Fibroblast of pulmonary artery (primary cell): ENCODE measurements around the gene GADD45A.

Source experiments
- DNase-seq: peaks from one replicate; pipeline ENCODE4 v3.0.0-alpha.2; 2010; ENCODE audit warnings: low read depth
- H3K4me3 ChIP-seq: replicated peaks from 2 replicates; pipeline ENCODE4 v1.5.1; 2011; ENCODE audit warnings: low read depth, mild to moderate bottlenecking, control low read depth, low read length, moderate library complexity
- TF ChIP-seq, protein P1 (sequence below): IDR thresholded peaks from 2 replicates; pipeline ENCODE4 v1.5.1; 2011; ENCODE audit warnings: mild to moderate bottlenecking, control low read depth, low read length, inconsistent platforms; ENCODE audit errors: missing control alignments

The GADD45A gene

GRCh38 chr1:67687649-67688048 lies 2.6 kb downstream of the GADD45A start:
- H3K4me3 ChIP-seq = peak overlapping the region; percentile 95
- peak; percentile 87 for DNase-seq
- TF ChIP-seq, protein P1, sequence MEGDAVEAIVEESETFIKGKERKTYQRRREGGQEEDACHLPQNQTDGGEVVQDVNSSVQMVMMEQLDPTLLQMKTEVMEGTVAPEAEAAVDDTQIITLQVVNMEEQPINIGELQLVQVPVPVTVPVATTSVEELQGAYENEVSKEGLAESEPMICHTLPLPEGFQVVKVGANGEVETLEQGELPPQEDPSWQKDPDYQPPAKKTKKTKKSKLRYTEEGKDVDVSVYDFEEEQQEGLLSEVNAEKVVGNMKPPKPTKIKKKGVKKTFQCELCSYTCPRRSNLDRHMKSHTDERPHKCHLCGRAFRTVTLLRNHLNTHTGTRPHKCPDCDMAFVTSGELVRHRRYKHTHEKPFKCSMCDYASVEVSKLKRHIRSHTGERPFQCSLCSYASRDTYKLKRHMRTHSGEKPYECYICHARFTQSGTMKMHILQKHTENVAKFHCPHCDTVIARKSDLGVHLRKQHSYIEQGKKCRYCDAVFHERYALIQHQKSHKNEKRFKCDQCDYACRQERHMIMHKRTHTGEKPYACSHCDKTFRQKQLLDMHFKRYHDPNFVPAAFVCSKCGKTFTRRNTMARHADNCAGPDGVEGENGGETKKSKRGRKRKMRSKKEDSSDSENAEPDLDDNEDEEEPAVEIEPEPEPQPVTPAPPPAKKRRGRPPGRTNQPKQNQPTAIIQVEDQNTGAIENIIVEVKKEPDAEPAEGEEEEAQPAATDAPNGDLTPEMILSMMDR = no peak

- TF ChIP-seq, protein P1 = no peak
- DNase-seq = no peak
- no peak overlapping the region for H3K4me3 ChIP-seq
Measured at GRCh38 chr1:67688526-67689219, 3.7 kb downstream of the GADD45A start.

GRCh38 chr1:67689267-67690017 lies 4.4 kb downstream of the GADD45A start:
- DNase-seq = peak; percentile 46
- no peak overlapping the region for H3K4me3 ChIP-seq
- TF ChIP-seq, protein P1 = no peak

DNA sequence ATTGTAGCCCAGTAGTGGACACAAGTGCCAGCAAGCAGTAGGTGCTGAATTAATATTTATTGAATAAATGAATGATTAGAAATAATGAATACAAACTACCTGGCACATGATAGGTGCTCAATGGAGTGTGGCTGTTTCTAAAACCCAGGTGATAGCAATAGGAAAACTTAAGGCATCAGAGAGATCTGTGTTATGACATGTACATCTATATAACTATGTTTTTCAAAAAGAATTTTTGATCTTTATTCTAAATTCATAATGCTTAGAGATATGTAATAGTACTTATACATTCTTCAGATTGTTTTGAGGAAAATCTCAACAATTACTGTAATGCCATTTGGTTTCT lies 5.0 kb downstream of the GADD45A start:
- TF ChIP-seq, protein P1 = no peak
- DNase-seq = no peak
- H3K4me3 ChIP-seq = no peak overlapping the region

DNA sequence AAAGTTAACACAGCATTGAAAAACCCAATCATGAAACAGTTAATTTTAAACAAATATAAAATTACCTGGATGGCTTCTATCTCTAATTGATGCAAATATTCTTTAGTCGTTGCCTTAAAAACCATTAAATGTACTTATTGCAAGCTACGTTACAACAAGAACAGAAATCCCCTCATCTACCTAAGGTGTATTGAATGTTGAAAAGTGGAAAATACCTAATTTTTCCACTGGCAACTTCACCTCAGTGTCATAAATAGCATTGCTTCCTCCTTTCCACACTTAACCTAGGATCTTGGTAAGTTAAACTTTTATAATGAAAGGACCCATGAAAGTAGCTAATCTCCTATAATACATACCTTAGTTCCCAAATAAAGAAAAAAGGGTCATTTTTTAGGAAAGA lies 5.4 kb downstream of the GADD45A start:
- no peak for DNase-seq
- no peak overlapping the region for H3K4me3 ChIP-seq
- TF ChIP-seq, protein P1 = no peak

DNA sequence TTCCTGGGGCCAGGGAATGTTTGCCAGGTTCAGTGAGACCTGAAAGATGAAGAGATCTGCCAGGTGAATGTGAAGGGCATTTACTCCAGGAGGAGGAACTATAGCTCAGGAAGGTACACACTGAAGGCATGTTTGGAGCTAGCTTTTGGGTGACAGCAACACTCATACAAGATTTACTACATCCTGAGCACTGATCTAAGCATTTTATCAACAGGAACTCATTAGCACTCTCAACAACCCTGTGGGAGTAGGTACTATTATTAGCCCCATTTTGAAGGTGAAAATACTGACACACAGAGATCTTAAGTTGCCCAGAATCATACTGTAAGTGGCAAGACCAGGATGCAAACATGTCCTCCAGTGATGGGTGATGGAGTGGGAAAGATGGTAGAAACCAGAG lies 6.7 kb downstream of the GADD45A start:
- TF ChIP-seq, protein P1 = no peak
- H3K4me3 ChIP-seq = no peak overlapping the region
- DNase-seq = no peak
